Ovary (tissue), 9 donors: ENCODE data around the gene LMX1B. TPM values are rescaled to one million over a fixed set of nuclear protein-coding genes. Genes with fewer than 3 reads are reported as not detected.

Experiments used
- DNase-seq, 5 donors: peaks; one replicate each; pipeline ENCODE4 v3.0.0-alpha.2; 2019 to 2020
- H3K27ac ChIP-seq, 2 donors: fragments of 200-600 bp; one replicate each; pipeline versions ENCODE4 v1.5.1 to v1.8.0; 2019 to 2022
- H3K27me3 ChIP-seq: fragments of 200-600 bp; one replicate; pipeline ENCODE4 v1.8.0; 2022
- H3K36me3 ChIP-seq: fragments of 200-600 bp; sonication (generic); one replicate; pipeline ENCODE4 v1.5.1; 2019
- H3K4me1 ChIP-seq: one replicate; pipeline ENCODE4 v1.8.1; 2013; ENCODE audit warnings: mild to moderate bottlenecking, moderate library complexity; ENCODE audit not compliant: insufficient read depth
- H3K4me3 ChIP-seq: fragments of 200-600 bp; sonication (generic); one replicate; pipeline ENCODE4 v1.5.1; 2017
- H3K9me3 ChIP-seq, 2 donors: fragments of 200-600 bp in 1 of 2; sonication (generic) in 1 of 2; one replicate each; pipeline versions ENCODE4 v1.5.1 to v1.8.1; 2013 to 2019; ENCODE audit warnings: mild to moderate bottlenecking in 1 of 2, moderate library complexity in 1 of 2
- CTCF ChIP-seq, 3 donors: fragments of 450-650 bp in 2 of 3; fragments of 200-600 bp in 1 of 3; IDR thresholded peaks; one replicate each; pipeline versions ENCODE4 v1.5.1 to v1.8.0; 2016 to 2022; ENCODE audit warnings: antibody characterized with exemption in 3 of 3, mild to moderate bottlenecking in 1 of 3
- EP300 ChIP-seq: sonication (generic); formaldehyde crosslinking; IDR thresholded peaks from one replicate; pipeline ENCODE4 v1.6.1; 2017; ENCODE audit warnings: antibody characterized with exemption
- POLR2A ChIP-seq: fragments of 450-650 bp; IDR thresholded peaks from one replicate; pipeline ENCODE4 v1.6.1; 2017; ENCODE audit warnings: antibody characterized with exemption, mild to moderate bottlenecking, moderate library complexity
- WGBS, 3 donors: extraction: QIAGEN DNeasy Blood & Tissue Kit in 1 of 3; methylation state at CpG; one replicate each; pipeline versions ENCODE4 v1.1.5 to v1.1.7; 2013 to 2017; 5-methylcytosine and 5-hydroxymethylcytosine counted together
- intact Hi-C, 4 donors: fragments of 100-400 bp; cut with DNase I; formaldehyde crosslinking; loops; one replicate each; pipeline versions ENCODE4 v1.11.0 to v1.15.1; 2022 to 2023
- polyA plus RNA-seq, 2 donors: library from polyadenylated mRNA; stranded (reverse); fragments of 200-250 nt in 1 of 2; fragments of 350-450 nt in 1 of 2; fragmentation: Illumina TruSeq in 1 of 2; extraction: RNeasy Lipid Tissue Mini Kit (QIAGEN cat#74804) in 1 of 2; gene quantifications; one replicate each; pipeline ENCODE4 v1.2.3, GENCODE V29; 2013 to 2014
- total RNA-seq, 7 donors: library from RNA; depleted of rRNA in 2 of 7; stranded (reverse); fragments of >200 nt in 2 of 7; fragmentation: NEBNext Ultra II Directional in 3 of 7; extraction: Animal tissue kit (Norgen Biotek cat#: 25700) in 3 of 7; gene quantifications; one replicate each; pipeline versions ENCODE4 v1.1.0 to v1.2.4, GENCODE V29; 2016 to 2023
- donor health status: DM: no; HTN: no; CAD: no; lungs with moderate emphysema.
- donor health status: DM: no; HTN: no; CAD: no.
- donor health status: Bipolar disorder and iron deficiency.
- donor health status: DM: yes; HTN: yes; CAD: no.
- donor health status: DM: no; HTN: no; CAD: no.
- donor health status: DM: yes; HTN: yes; CAD: no.

The LMX1B gene
- total and polyA plus RNA-seq, 9 donors: 0.08 to 0.20 TPM; not detected in 7

DNA sequence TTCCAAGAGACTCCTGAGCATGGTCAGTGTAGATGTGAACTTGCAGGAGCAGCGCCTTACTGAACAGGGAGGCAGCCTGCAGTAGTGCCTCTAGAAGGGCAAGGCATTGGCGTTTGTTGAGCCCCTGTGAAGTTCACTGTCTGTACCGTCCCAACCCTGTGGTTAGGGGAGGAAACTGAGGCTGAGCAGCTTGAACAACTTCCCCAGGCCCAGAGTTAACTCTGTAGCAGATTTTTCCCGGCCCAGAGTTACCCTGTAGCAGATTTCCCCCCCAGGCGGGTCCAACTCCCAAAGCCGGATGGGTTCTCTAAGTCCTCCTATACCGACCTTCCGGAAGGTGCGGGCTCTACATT is 9.6 kb downstream of the LMX1B start:
- 42 to 70% (median 53%) methylated on average over 9 of the region's 9 CpGs for WGBS, 3 donors
- H3K27ac ChIP-seq: no peak overlapping the region
- no peak for TF ChIP-seq POLR2A
- no peak for TF ChIP-seq CTCF (IDR thresholded peaks at IDR 0.05)
- no peak for TF ChIP-seq EP300
- H3K9me3 ChIP-seq: no peaks in the 10 kb centered on the region
- peaks cover 16% of the 10 kb centered on the region for H3K27me3 ChIP-seq
- DNase-seq: no peak
- no peaks in the 10 kb centered on the region for H3K4me1 ChIP-seq
- intact Hi-C loops: no loop called here
- no peak overlapping the region for H3K4me3 ChIP-seq
- H3K36me3 ChIP-seq: no peaks in the 10 kb centered on the region

DNA sequence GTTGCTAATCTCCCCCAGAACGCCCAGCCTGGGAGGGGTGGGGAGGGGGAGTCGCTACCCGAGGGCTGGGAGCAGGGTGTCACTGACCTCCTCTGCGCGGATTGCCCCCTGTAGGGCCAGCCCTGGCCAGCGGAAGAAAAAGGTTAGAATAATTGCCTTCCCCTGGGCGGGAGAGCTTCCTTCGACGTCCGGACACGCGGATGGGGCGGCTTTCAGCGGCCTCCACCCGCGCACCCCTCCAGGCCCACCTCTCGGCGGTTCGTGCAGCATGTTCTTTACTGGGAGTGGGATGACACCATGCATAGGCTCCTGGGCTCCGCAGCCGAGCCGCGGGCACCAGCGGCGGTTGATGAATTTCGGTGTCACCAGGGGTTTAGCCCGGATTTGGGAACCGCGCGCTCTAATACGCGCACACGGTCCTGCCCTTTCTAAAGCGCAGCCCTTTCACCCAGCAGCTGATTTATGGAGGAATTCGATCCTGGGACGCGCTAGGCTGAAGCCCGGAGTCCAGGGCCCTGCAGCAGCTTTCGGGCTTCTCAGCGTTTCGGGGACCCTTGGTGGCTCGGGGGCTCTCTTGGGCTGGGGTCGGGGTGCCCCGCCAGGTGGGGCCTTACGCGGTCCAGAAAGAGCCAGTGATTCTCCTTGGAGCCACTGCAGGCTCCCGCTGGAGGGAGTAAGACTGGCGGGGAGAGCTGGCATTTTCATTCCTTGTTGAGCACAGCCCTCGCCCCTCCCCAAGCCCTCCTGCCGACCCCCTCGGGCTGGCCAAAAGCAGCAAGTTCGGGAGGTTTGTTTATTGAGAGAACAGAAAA is 10.1 kb downstream of the LMX1B start:
- no peak for TF ChIP-seq CTCF (IDR thresholded peaks at IDR 0.05)
- TF ChIP-seq POLR2A: no peak
- no peak for TF ChIP-seq EP300
- Histone ChIP-seq H3K27me3 (peaks cover 16% of the 10 kb centered on the region), H3K4me1 (no peaks in the 10 kb centered on the region), H3K4me3 (no peak overlapping the region), H3K36me3 (no peaks in the 10 kb centered on the region), H3K27ac (no peak overlapping the region), H3K9me3 (no peaks in the 10 kb centered on the region)
- 10 to 12% (median 10%) methylated on average over 51 to 52 of the region's 52 CpGs for WGBS, 3 donors
- no peak for DNase-seq
- intact Hi-C loops: no loop called here

DNA sequence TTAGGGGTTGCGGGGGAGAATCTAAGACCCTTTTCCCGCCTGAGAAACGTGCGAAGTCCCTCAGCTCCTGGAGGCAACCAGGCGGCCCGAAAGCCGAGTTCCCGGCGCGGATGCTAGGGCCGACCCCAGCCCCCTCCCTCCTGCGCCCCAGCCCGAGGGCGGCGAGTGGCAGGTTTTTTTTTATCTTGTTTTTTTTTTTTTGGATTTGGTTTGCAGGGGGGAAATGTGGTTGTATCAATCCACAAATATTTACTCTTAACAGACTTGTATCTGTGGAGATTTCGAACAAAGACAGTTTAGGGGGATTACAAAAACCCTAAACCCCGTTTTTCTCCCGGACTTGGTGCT is 10.7 kb downstream of the LMX1B start:
- TF ChIP-seq CTCF (IDR thresholded peaks at IDR 0.05): no peak
- TF ChIP-seq POLR2A: no peak
- no peak for TF ChIP-seq EP300
- WGBS, 3 donors: 13 to 15% (median 14%) methylated on average over 18 of the region's 18 CpGs
- H3K36me3 ChIP-seq: no peaks in the 10 kb centered on the region
- no peaks in the 10 kb centered on the region for H3K4me1 ChIP-seq
- no peak overlapping the region for H3K27ac ChIP-seq
- no peak for DNase-seq
- no peaks in the 10 kb centered on the region for H3K9me3 ChIP-seq
- H3K27me3 ChIP-seq: peaks cover 16% of the 10 kb centered on the region
- intact Hi-C loops: no loop called here
- H3K4me3 ChIP-seq: no peak overlapping the region

DNA sequence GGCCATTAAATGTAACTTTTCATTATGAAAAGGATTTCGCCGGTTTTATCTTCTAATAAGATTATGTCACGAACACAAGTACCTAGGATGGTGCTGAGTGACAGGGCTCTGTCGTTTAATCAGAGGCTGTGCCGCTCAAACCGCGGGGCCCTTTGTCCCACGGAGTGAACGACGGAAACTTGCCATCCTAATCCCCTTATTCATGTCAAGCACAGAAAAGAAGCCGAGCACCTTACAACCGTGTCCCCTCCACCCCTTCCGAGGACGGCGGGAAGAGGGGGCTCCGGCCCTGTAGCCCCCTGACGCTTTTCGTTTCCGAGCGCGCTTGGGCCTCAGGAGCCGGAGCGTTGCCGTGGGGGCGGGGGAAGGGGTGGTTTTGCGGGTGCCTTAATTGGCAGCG is 11.2 kb downstream of the LMX1B start:
- whole genome bisulfite sequencing, 3 donors: 10 to 14% (median 11%) methylated on average over 27 of the region's 27 CpGs
- Histone ChIP-seq H3K9me3 (no peaks in the 10 kb centered on the region), H3K36me3 (no peaks in the 10 kb centered on the region), H3K4me1 (no peaks in the 10 kb centered on the region), H3K27ac (no peak overlapping the region), H3K4me3 (no peak overlapping the region), H3K27me3 (peaks cover 16% of the 10 kb centered on the region)
- intact Hi-C loops: no loop called here
- TF ChIP-seq EP300: no peak
- TF ChIP-seq CTCF (IDR thresholded peaks at IDR 0.05): no peak
- no peak for TF ChIP-seq POLR2A
- DNase-seq: no peak
